Epithelial cell of esophagus (primary cell): ENCODE data around the gene LGALS7.
"Not testable (repeated sequence)": the region's sequence is repeated elsewhere in the genome, so short reads cannot be mapped to it uniquely, and the experiment has no call there.

Experiments
- DNase-seq: peaks from one replicate; pipeline ENCODE4 v3.0.0; 2010; ENCODE audit warnings: low read depth
- H3K4me3 ChIP-seq: 2 replicates; pipeline ENCODE4 v1.5.1; 2011; ENCODE audit warnings: mild to moderate bottlenecking, low read length, control low read depth
- TF ChIP-seq, protein P1 (sequence below): IDR thresholded peaks from 2 replicates; pipeline ENCODE4 v1.5.1; 2011; ENCODE audit warnings: low read depth, mild to moderate bottlenecking, low read length, control low read depth, inconsistent platforms; ENCODE audit not compliant: insufficient read depth; ENCODE audit errors: missing control alignments

Gene LGALS7

DNA sequence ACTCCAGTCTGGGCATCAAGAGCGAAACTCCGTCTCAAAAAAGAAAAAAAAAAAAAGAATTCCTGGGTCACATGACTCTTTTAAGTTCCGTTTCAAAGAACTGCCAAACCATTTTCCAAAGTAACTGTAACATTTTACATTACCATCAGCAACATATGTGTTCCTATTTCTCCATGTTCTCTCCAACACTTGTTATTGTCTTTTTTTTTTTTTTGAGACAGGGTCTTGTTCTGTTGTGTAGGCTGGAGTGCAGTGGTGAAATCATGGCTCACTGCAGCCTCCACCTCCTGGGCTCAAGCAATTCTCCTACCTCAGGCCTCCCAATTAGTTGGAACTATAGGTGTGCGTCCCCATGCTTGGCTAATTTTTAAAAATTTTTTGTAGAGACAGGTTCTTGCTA, 22.2 kb upstream of the LGALS7 start:
- no peak overlapping the region for H3K4me3 ChIP-seq
- no peak for DNase-seq
- TF ChIP-seq, protein P1, sequence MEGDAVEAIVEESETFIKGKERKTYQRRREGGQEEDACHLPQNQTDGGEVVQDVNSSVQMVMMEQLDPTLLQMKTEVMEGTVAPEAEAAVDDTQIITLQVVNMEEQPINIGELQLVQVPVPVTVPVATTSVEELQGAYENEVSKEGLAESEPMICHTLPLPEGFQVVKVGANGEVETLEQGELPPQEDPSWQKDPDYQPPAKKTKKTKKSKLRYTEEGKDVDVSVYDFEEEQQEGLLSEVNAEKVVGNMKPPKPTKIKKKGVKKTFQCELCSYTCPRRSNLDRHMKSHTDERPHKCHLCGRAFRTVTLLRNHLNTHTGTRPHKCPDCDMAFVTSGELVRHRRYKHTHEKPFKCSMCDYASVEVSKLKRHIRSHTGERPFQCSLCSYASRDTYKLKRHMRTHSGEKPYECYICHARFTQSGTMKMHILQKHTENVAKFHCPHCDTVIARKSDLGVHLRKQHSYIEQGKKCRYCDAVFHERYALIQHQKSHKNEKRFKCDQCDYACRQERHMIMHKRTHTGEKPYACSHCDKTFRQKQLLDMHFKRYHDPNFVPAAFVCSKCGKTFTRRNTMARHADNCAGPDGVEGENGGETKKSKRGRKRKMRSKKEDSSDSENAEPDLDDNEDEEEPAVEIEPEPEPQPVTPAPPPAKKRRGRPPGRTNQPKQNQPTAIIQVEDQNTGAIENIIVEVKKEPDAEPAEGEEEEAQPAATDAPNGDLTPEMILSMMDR, result no peak

DNA sequence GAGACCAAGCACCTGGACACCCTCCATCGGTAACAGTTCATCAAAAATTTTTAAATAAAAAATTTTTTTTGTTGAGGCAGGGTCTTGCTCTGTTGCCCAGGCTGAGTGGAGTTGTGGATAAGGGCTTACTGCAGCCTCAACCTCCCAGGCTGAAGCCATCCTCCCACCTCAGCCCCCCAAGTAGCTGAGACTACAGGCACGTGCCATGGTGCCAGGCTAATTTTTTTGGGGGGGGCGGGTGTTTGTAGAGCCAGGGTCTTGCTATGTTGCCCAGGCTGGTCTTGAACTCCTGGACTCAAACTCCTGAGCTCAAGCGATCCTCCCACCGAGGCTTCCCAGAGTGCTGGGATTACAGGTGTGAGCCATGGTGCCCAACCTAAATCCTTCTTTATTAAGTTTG, 20.4 kb upstream of the LGALS7 start:
- no peak overlapping the region for H3K4me3 ChIP-seq
- DNase-seq, result no peak
- TF ChIP-seq, protein P1, result no peak

DNA sequence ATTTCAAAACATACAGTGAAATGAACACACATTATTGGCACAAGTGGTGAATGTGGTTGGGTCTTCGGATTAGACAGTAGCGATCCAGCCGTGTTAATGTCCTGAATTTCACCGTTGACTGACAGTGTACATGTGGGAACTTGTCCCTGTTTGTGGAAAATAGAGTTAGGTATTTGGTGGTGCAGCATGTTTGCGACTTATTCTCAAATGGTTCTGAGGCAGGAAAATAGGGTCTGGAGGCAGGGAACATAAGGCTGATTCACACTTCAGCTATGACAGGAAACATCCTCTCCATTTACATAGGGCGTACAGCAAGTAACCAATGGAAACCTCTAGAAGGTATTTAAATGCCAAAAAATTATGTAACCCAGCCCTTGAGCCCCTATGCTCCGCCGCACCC, 19.9 kb upstream of the LGALS7 start:
- DNase-seq, result peak; percentile 97
- TF ChIP-seq, protein P1, result no peak
- no peak overlapping the region for H3K4me3 ChIP-seq

DNA sequence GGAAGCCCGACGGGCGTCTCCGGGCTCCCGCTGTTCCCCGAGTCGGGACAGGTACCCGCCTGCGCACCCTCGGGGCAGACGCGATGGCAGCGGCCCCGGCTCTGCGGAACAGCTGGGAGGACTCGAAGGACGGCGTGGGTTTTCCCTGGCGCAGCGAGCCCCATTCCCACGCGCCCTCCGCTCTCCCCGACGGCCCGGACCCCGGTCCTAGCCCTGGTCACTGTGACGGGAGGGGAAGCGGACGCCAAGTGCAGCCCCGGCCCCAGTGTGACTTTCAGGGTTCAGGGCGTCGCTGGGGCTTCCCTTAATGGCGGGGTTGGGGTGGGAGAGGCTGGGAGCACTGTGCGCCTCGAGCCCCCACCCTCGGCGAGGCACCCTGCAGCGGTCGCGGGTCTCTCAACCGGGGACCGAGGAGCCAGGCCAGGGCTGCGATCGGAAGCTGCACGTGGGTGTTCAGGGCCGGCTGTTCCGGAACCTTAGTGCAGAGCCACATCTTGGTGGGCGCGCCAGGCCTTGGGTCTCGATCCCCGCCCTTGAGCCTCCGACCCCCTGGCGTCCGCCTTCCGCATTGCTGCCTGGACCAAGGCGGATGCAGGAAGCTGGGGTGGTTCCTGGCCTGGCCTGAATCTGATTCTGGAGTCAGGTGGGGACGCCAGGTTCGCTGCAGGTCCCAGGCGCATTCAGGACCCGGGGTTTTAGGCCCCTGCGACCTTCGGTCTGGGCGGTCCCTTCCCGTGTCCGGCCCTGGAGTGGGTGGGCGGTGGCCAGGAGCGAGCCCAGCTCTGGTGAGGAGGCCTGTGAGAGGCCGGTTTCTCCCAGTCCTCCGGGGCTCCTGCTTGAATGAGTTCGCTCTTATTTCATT, 19.2 kb upstream of the LGALS7 start:
- peak overlapping the region; percentile 14 for H3K4me3 ChIP-seq
- peak; percentile 38 for DNase-seq

DNA sequence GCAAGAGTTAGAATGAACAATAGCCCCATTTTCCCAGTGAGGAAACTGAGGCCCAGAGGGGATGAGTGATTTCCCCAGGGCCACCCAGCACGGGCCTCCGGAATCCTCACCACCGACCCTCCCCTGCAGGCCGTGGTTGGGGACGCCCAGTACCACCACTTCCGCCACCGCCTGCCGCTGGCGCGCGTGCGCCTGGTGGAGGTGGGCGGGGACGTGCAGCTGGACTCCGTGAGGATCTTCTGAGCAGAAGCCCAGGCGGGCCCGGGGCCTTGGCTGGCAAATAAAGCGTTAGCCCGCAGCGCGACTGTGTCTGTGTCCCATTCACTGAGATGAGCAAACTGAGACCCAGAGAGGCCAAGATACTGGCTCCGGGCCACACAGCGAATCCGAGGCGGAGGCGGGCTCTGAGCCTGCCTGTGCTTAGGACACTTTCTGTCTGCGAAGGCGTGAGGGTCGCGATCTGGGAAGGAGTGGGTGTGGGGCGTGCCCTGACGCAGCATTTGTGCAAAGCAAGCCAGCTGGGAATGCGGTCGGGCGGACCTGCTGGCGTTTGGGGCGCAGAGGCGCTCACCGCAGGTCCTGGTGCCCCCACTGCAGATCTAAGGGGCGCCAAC, 18.2 kb upstream of the LGALS7 start:
- not testable (repeated sequence) for DNase-seq, H3K4me3 ChIP-seq

More for the DNA sequence above, 19.2 kb upstream of the LGALS7 start:
- TF ChIP-seq, protein P1, result peak; percentile 33

DNA sequence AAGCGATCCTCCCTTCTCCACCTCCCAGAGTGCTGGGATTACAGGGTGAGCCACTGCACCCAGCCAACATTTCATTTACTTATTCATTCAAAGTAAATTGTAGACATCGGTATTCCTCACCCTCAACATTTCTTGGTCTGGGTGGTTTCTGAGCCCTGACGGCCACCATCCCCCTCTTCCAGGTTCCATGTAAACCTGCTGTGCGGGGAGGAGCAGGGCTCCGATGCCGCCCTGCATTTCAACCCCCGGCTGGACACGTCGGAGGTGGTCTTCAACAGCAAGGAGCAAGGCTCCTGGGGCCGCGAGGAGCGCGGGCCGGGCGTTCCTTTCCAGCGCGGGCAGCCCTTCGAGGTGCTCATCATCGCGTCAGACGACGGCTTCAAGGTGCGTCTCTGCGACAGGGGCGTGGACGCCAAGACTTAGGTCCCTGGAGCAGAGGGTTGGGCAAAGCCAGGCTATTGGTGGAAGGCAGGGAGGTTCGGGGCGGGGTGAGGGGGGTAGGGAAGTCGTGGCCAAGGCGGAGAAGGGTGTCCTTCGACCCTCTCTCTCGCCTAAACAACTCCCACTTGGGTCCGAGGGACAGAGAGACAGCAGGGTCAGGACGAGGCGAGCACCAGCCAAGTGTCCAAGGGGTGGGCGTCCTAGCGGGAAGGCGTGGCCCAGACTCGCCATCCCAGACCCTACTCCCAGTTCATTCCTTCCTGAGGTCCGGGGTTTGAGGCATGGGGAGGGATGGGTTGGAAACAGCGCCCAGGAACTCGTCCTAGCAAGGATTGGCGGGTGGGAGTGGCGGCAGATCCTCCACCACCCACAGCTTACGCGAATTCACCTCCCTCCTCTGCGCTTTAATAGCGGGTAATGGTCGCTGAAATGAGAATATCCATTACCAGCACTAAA, 17.4 kb upstream of the LGALS7 start:
- peak overlapping the region; percentile 34 for H3K4me3 ChIP-seq
- DNase-seq, result not testable (repeated sequence)

DNA sequence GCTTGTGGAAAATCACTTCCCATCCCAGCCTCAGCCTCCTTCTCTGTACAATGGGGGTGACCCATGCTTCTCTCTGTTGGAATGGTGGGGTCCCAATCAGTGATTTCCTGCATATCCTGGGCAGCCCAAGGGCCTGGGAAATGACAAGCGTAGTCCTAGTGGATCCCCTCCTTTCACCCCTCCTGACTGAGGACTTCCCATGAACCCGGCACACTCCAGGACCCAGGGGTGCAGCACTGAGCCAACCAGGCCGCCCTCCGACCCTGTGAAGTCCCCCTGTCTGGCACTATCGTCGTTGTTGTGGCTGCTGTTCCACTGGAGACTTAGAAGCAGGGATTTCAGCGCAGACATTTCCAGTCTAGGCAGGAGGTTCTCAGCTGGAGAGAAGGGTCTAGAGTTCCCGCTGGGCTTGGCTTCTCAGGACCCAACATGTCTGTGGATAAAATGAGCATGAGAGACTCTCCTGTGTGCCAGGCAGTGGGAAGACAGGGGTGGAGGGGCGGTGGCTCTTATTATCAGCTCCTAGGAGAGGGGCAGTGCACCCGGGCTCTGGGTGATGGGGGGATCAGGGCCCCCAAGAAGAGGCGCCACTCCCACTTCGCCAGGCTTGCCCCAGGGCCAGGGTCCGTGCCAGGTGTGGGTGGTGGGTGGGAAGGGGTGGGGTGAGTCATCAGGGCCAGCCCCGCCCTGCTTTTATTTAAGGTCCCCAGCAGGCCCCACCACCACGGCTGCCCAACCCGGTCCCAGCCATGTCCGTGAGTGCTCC, 15.3 kb upstream of the LGALS7 start, which contains the start of gene LGALS7B:
TSS of gene LGALS7B (plus strand) at position 723 of the 766 bp plus-strand sequence. CDS start at position 750, 27 bp downstream.
- TF ChIP-seq, protein P1, result no peak
- DNase-seq, result peak; percentile 28
- H3K4me3 ChIP-seq, result peak within 1 kb of the TSS; percentile 32
